ENCODE data around the gene DYTN. TPM values are rescaled to one million over a fixed set of nuclear protein-coding genes. Genes with fewer than 3 reads are reported as not detected.

The DYTN gene
- total and polyA plus RNA-seq, 2 donors (not counting 3 experiments of a cell fraction or from before 2014, with no cell fraction given), result 0.06 to 0.62 TPM

- TF ChIP-seq POLR2AphosphoS5 (IDR thresholded peaks at IDR 0.05; ENCODE audit: insufficient read depth, low read depth, low read length), result no peak
- no peak for TF ChIP-seq MYC (IDR thresholded peaks at IDR 0.05; ENCODE audit: low read depth, low read length)
- no peak for TF ChIP-seq POLR2A (IDR thresholded peaks at IDR 0.05; ENCODE audit: low read depth, low read length)
- Histone ChIP-seq H3K27me3 (ENCODE audit: control insufficient read depth in 2 of 2, insufficient read depth in 2 of 2, low read length in 2 of 2) (peaks cover 3 to 7% of the 10 kb centered on the region in 2 experiments), H3K9ac (replicated peaks; ENCODE audit: extremely low read depth, insufficient read depth, low read length) (no peak overlapping the region), H3K9me3 (replicated peaks; ENCODE audit: control insufficient read depth, insufficient read depth, low read length) (no peaks in the 10 kb centered on the region), H3K27ac (ENCODE audit: insufficient read depth, low read depth, low read length) (no peak overlapping the region), H3K9me1 (replicated peaks; ENCODE audit: control insufficient read depth, extremely low read depth, insufficient read depth, low read length) (no peaks in the 10 kb centered on the region), H2AFZ (ENCODE audit: low read depth, low read length) (no peak overlapping the region), H3K4me3 (replicated peaks in 1 of 3; ENCODE audit: insufficient read depth in 1 of 3, low read depth in 1 of 3, low read length in 3 of 3) (no peak overlapping the region), H3K4me2 (ENCODE audit: insufficient read depth, low read length) (no peak overlapping the region), H4K20me1 (replicated peaks; ENCODE audit: control insufficient read depth, extremely low read depth, insufficient read depth, low read length) (no peaks in the 10 kb centered on the region), H3K4me1 (ENCODE audit: control insufficient read depth, extremely low read depth, insufficient read depth, low read length) (no peaks in the 10 kb centered on the region), H3K79me2 (ENCODE audit: control insufficient read depth, insufficient read depth, low read length) (no peaks in the 10 kb centered on the region), H3K36me3 (ENCODE audit: control insufficient read depth in 2 of 2, extremely low read depth in 1 of 2, insufficient read depth in 2 of 2, low read length in 2 of 2) (no peaks in the 10 kb centered on the region)
- intact Hi-C loops (cut with micrococcal nuclease), result no loop called here
- POLR2A ChIA-PET, result no interaction called here
- dilution Hi-C loops (cut with MboI; ENCODE audit: extremely low pct_ligation_motif_present, low sequenced_read_pairs), result no loop called here
- DNase-seq (ENCODE audit: low read depth, low spot score) (no peak), FAIRE-seq (no peak)
- CTCF ChIA-PET, result no interaction called here
- no TSS peak for BruUV-seq (replicated peaks)
These were observed 90.6 kb downstream of the DYTN start for GRCh38 chr2:206627632-206628031.

DNA sequence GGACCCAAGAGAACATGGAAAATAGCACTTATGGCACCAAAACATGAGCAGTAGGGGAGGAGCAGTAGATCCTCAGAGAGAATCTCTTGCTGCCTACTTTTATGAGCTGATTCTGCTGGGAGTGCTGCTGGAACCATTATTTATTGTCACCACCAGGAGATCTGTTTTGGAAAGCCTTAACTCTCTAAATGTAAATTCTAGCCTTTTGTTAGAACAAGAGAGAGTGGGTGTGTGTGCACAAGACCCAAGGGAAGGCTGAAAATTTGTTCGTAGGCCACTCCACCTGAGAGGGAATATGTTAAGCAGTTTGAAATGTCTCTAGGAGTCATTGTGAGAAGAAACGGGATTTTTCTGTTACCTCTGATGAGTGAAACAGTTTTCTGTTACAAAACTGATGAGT is 92.1 kb downstream of the DYTN start:
- no peak for DNase-seq (ENCODE audit: low read depth, low spot score)
- dilution Hi-C loops (cut with MboI; ENCODE audit: extremely low pct_ligation_motif_present, low sequenced_read_pairs) (no loop called here), intact Hi-C loops (cut with micrococcal nuclease) (no loop called here)
- Histone ChIP-seq H3K4me2 (ENCODE audit: insufficient read depth, low read length) (no peak overlapping the region), H3K9me1 (replicated peaks; ENCODE audit: control insufficient read depth, extremely low read depth, insufficient read depth, low read length) (no peaks in the 10 kb centered on the region), H3K79me2 (ENCODE audit: control insufficient read depth, insufficient read depth, low read length) (no peaks in the 10 kb centered on the region), H3K9ac (replicated peaks; ENCODE audit: extremely low read depth, insufficient read depth, low read length) (no peak overlapping the region), H4K20me1 (replicated peaks; ENCODE audit: control insufficient read depth, extremely low read depth, insufficient read depth, low read length) (no peaks in the 10 kb centered on the region), H3K27me3 (ENCODE audit: control insufficient read depth in 2 of 2, insufficient read depth in 2 of 2, low read length in 2 of 2) (peaks cover 3 to 7% of the 10 kb centered on the region in 2 experiments), H2AFZ (ENCODE audit: low read depth, low read length) (no peak overlapping the region), H3K4me3 (replicated peaks in 1 of 3; ENCODE audit: insufficient read depth in 1 of 3, low read depth in 1 of 3, low read length in 3 of 3) (no peak overlapping the region), H3K9me3 (replicated peaks; ENCODE audit: control insufficient read depth, insufficient read depth, low read length) (no peaks in the 10 kb centered on the region), H3K36me3 (ENCODE audit: control insufficient read depth in 2 of 2, extremely low read depth in 1 of 2, insufficient read depth in 2 of 2, low read length in 2 of 2) (no peaks in the 10 kb centered on the region), H3K27ac (ENCODE audit: insufficient read depth, low read depth, low read length) (no peak overlapping the region), H3K4me1 (ENCODE audit: control insufficient read depth, extremely low read depth, insufficient read depth, low read length) (no peaks in the 10 kb centered on the region)
- TF ChIP-seq FOS (IDR thresholded peaks at IDR 0.05; ENCODE audit: borderline replicate concordance, insufficient read depth, low read length), result no peak
- TF ChIP-seq EZH2 (IDR thresholded peaks at IDR 0.05; ENCODE audit: borderline replicate concordance, low read depth, low read length, severe bottlenecking), result no peak
- TF ChIP-seq JUN (IDR thresholded peaks at IDR 0.05; ENCODE audit: borderline replicate concordance, insufficient read depth, insufficient read length, low read depth), result no peak
- no peak for TF ChIP-seq GATA2 (IDR thresholded peaks at IDR 0.05; ENCODE audit: insufficient read depth, insufficient read length, low read depth, low read length)
- no peak for TF ChIP-seq CTCF (IDR thresholded peaks at IDR 0.05; ENCODE audit: extremely low read depth in 1 of 2, insufficient read depth in 1 of 2, low read depth in 1 of 2, low read length in 2 of 2)
- no peak for TF ChIP-seq MYC (IDR thresholded peaks at IDR 0.05; ENCODE audit: low read depth, low read length)
- no peak for TF ChIP-seq POLR2AphosphoS5 (IDR thresholded peaks at IDR 0.05; ENCODE audit: insufficient read depth, low read depth, low read length)
- TF ChIP-seq MAX (IDR thresholded peaks at IDR 0.05; ENCODE audit: insufficient read depth, insufficient read length), result no peak
- TF ChIP-seq POLR2A (IDR thresholded peaks at IDR 0.05; ENCODE audit: low read depth, low read length), result no peak
- ChIA-PET CTCF (no interaction called here), POLR2A (no interaction called here)
- FAIRE-seq, result no peak
- BruUV-seq (replicated peaks), result no TSS peak

All from endothelial cell of umbilical vein (primary cell).